NCI-H1105 treated with DMSO at 0.1 percent for 48 hours (cell line): ENCODE data around the gene POFUT1.
A peak's percentile ranks its signal among the peaks of the same experiment; 100 is the strongest.

Source experiments
- DNase-seq: peaks from one replicate; lab custom pipeline; 2025; lab: John Stamatoyannopoulos, UW

The POFUT1 gene

GRCh38 chr20:32281711-32282110 is 74.0 kb downstream of the POFUT1 start:
- DNase-seq, result no peak

GRCh38 chr20:32282461-32282860 is 74.8 kb downstream of the POFUT1 start:
- DNase-seq, result peak; percentile 96

GRCh38 chr20:32285082-32285620 is 77.5 kb downstream of the POFUT1 start:
- DNase-seq, result no peak

GRCh38 chr20:32285621-32286371 is 78.1 kb downstream of the POFUT1 start:
- DNase-seq, result no peak

GRCh38 chr20:32287231-32287638 is 79.6 kb downstream of the POFUT1 start:
- DNase-seq, result no peak
